K562 (cell line): ENCODE data around the gene CCDC148. TPM values are rescaled to one million over a fixed set of nuclear protein-coding genes. Genes with fewer than 3 reads are reported as not detected.

Source experiments
- ATAC-seq: fragments of 200-7000 bp; cut with Tn5 transposase; 3 replicates; pipeline ENCODE4 v1.9.1; 2020; ENCODE audit warnings: moderate library complexity
- BruUV-seq: library from RNA; stranded (reverse); fragments of 400-500 nt; replicated peaks from 2 replicates; lab custom pipeline; 2021; lab: Mats Ljungman, UMichigan
- CTCF ChIA-PET: fragments of 300-600 bp; formaldehyde crosslinking; extraction: SDS; loops from one replicate; lab custom pipeline; 2021; ENCODE audit warnings: low intra/inter-chr PET ratio; lab: Yijun Ruan, JAX
- POLR2A ChIA-PET: fragments of 300-600, 350-650 bp; sonication (Branson Sonifier 250); formaldehyde crosslinking; extraction: SDS; loops from one replicate; lab custom pipeline; 2021; ENCODE audit warnings: antibody characterized with exemption, inconsistent platforms; lab: Yijun Ruan, JAX
- DNase-seq, 4 experiments: peaks; one replicate each; pipeline versions ENCODE4 v3.0.0 to v3.0.0-alpha.2; 2011 to 2018; ENCODE audit warnings: low spot score in 3 of 4, mixed read lengths in 3 of 4; ENCODE audit errors: extremely low read depth in 1 of 4
- FAIRE-seq: peaks from 2 replicates; lab custom pipeline; 2011; peaks lifted over from hg19 to GRCh38; lab: Jason Lieb, UNC
- H2AFZ ChIP-seq: 2 replicates; pipeline ENCODE4 v1.6.0; 2011; ENCODE audit warnings: low read depth, low read length, control low read depth, inconsistent platforms
- H3K27ac ChIP-seq: fragments of 200-600 bp; 3 replicates; pipeline ENCODE4 v1.8.0; 2011; ENCODE audit warnings: low read depth, mild to moderate bottlenecking, control low read depth, inconsistent platforms, low read length, moderate library complexity, mixed read lengths; ENCODE audit errors: extremely low read depth
- H3K27me3 ChIP-seq, 2 experiments: fragments of 300-600 bp in 1 of 2; 2 replicates in 1 of 2; 3 replicates in 1 of 2; pipeline versions ENCODE4 v1.6.0 to v1.8.0; 2011; ENCODE audit warnings: inconsistent platforms in 2 of 2, low read length in 2 of 2, mild to moderate bottlenecking in 1 of 2, mixed read lengths in 1 of 2, moderate library complexity in 1 of 2; ENCODE audit not compliant: control insufficient read depth in 2 of 2, insufficient read depth in 2 of 2
- H3K36me3 ChIP-seq: fragments of 300-600 bp; 3 replicates; pipeline ENCODE4 v1.8.0; 2011; ENCODE audit warnings: mild to moderate bottlenecking, low read length, inconsistent platforms; ENCODE audit not compliant: control insufficient read depth, insufficient read depth
- H3K4me1 ChIP-seq, 2 experiments: fragments of 200-600 bp in 1 of 2; replicated peaks in 1 of 2; 2 replicates in 1 of 2; 3 replicates in 1 of 2; pipeline versions ENCODE4 v1.5.1 to v1.8.0; 2011; ENCODE audit warnings: inconsistent platforms in 2 of 2, low read length in 2 of 2, mild to moderate bottlenecking in 1 of 2, mixed read lengths in 1 of 2, moderate library complexity in 1 of 2; ENCODE audit not compliant: control insufficient read depth in 2 of 2, insufficient read depth in 2 of 2
- H3K4me2 ChIP-seq: 2 replicates; pipeline ENCODE4 v1.6.1; 2011; ENCODE audit warnings: low read length, control low read depth, inconsistent platforms, mixed read lengths; ENCODE audit not compliant: insufficient read depth
- H3K4me3 ChIP-seq: fragments of 200-600 bp; sonication (generic), shearing (Covaris generic); 2 replicates; pipeline ENCODE4 v1.5.1; 2016; ENCODE audit warnings: control low read depth, inconsistent platforms
- H3K79me2 ChIP-seq: fragments of 200-600 bp; 3 replicates; pipeline ENCODE4 v1.8.0; 2011; ENCODE audit warnings: low read length, inconsistent platforms; ENCODE audit not compliant: control insufficient read depth, insufficient read depth
- H3K9ac ChIP-seq, 2 experiments: 2 replicates each; pipeline versions ENCODE4 v1.6.0 to v1.6.1; 2011; ENCODE audit warnings: low read depth in 2 of 2, low read length in 2 of 2, control low read depth in 1 of 2, inconsistent platforms in 1 of 2, mild to moderate bottlenecking in 1 of 2, mixed read lengths in 1 of 2; ENCODE audit not compliant: insufficient read depth in 1 of 2
- H3K9me1 ChIP-seq: one replicate; pipeline ENCODE4 v1.6.0; 2011; ENCODE audit warnings: inconsistent platforms, mild to moderate bottlenecking, low read length, moderate library complexity; ENCODE audit not compliant: control insufficient read depth, insufficient read depth
- H3K9me3 ChIP-seq: replicated peaks from 2 replicates; pipeline ENCODE4 v1.5.1; 2011; ENCODE audit warnings: low read depth, low read length, inconsistent platforms; ENCODE audit not compliant: control insufficient read depth, insufficient read depth
- H4K20me1 ChIP-seq: replicated peaks from 2 replicates; pipeline ENCODE4 v1.6.1; 2011; ENCODE audit warnings: low read length, inconsistent platforms, mixed read lengths; ENCODE audit not compliant: control insufficient read depth, insufficient read depth
- HDAC3 ChIP-seq: fragments of 450-650 bp; IDR thresholded peaks from 2 replicates; pipeline ENCODE4 v1.6.1; 2018; ENCODE audit warnings: borderline replicate concordance, mild to moderate bottlenecking, moderate library complexity; ENCODE audit not compliant: partially characterized antibody
- KDM5B ChIP-seq: fragments of 200-600 bp; sonication (generic); IDR thresholded peaks from 2 replicates; pipeline ENCODE4 v1.6.1; 2012; ENCODE audit warnings: low read depth, mild to moderate bottlenecking, moderate library complexity, low read length, control low read depth, inconsistent platforms; ENCODE audit not compliant: insufficient replicate concordance
- NFIC ChIP-seq: fragments of 450-650 bp; IDR thresholded peaks from 2 replicates; pipeline ENCODE4 v1.6.1; 2017; ENCODE audit warnings: mild to moderate bottlenecking, inconsistent platforms
- SIN3B ChIP-seq: fragments of 450-650 bp; IDR thresholded peaks from 2 replicates; pipeline ENCODE4 v1.6.1; 2017; ENCODE audit warnings: low read depth, mild to moderate bottlenecking, moderate library complexity
- SREBF1 ChIP-seq: fragments of 150-350 bp; IDR thresholded peaks from 2 replicates; pipeline ENCODE4 v1.6.1; 2014; ENCODE audit warnings: antibody characterized with exemption, low read depth, low read length, borderline replicate concordance
- ZNF23 ChIP-seq: fragments of 250-450 bp; sonication (Bioruptor Pico); IDR thresholded peaks from 2 replicates; pipeline ENCODE4 v1.4.0; 2020; ENCODE audit warnings: mild to moderate bottlenecking
- ZNF436 ChIP-seq: fragments of 250-450, 450-650 bp; sonication (Bioruptor Pico); formaldehyde crosslinking; IDR thresholded peaks from 2 replicates; pipeline ENCODE4 v1.7.0; 2020; ENCODE audit warnings: mild to moderate bottlenecking
- WGBS: fragments of 100-300 bp; shearing (Covaris generic); methylation state at CpG from one replicate; pipeline ENCODE4 v1.1.6; 2016; ENCODE audit warnings: low coverage, mixed read lengths; ENCODE audit not compliant: insufficient coverage; ENCODE audit errors: missing lambda C conversion rate; 5-methylcytosine and 5-hydroxymethylcytosine counted together
- in situ Hi-C: fragments of 300-500 bp; cut with MboI; formaldehyde crosslinking; loops from 4 replicates; pipeline ENCODE4 v1.15.0; 2018; ENCODE audit warnings: inconsistent platforms, mixed read lengths
- intact Hi-C: fragments of 100-400 bp; cut with micrococcal nuclease; formaldehyde crosslinking; loops from 2 replicates; pipeline ENCODE4 v1.14.2; 2022
- polyA plus RNA-seq, 8 experiments: library from polyadenylated mRNA; depleted of rRNA in 4 of 8; stranded (reverse) in 5 of 8; unstranded in 3 of 8; fragments of >200 nt; fragmentation: Nextera tagmentation in 2 of 8; fragmentation: Illumina TruSeq in 1 of 8; extraction: Ambion mirVana in 2 of 8; extraction: Trizol in 1 of 8; gene quantifications; 2 replicates each; pipeline versions ENCODE4 v1.2.1 to v1.2.3, GENCODE V29; 2011 to 2014; ENCODE audit warnings: inconsistent platforms in 1 of 8, missing spikeins in 1 of 8
- total RNA-seq, 7 experiments: library from RNA; depleted of rRNA in 6 of 7; stranded (reverse); fragments of >200 nt in 6 of 7; fragmentation: Illumina TruSeq in 2 of 7; extraction: Trizol in 2 of 7; gene quantifications; 2 replicates each; pipeline versions ENCODE4 v1.2.1 to v1.2.3, GENCODE V29; 2011 to 2021; ENCODE audit warnings: low replicate concordance in 1 of 7
- TF ChIP-seq, protein P1 (sequence below): sonication (generic); formaldehyde crosslinking; IDR thresholded peaks from 2 replicates; pipeline ENCODE4 v1.8.1; 2023; ENCODE audit warnings: mild to moderate bottlenecking, missing genetic modification reagents

Gene CCDC148
- total and polyA plus RNA-seq, 9 of the 15 experiments (the other 6 are each of a cell fraction or from before 2014, with no cell fraction given), result 0.10 to 1.4 (median 0.65) TPM

GRCh38 chr2:158138255-158138654 is 318.3 kb downstream of the CCDC148 start:
- Histone ChIP-seq H3K27ac (no peak overlapping the region), H3K4me2 (no peak overlapping the region), H3K36me3 (no peaks in the 10 kb centered on the region), H3K27me3 (peaks cover 0 to 5% of the 10 kb centered on the region in 2 experiments; a peak in 2 of 5 replicates), H3K4me3 (no peak overlapping the region), H3K9ac (no peak overlapping the region), H2AFZ (no peak overlapping the region), H4K20me1 (no peaks in the 10 kb centered on the region), H3K4me1 (peaks cover 0 to 4% of the 10 kb centered on the region in 2 experiments; a peak in 2 of 5 replicates), H3K79me2 (no peaks in the 10 kb centered on the region), H3K9me1 (no peaks in the 10 kb centered on the region), H3K9me3 (no peaks in the 10 kb centered on the region)
- intact Hi-C loops (no loop called here), in situ Hi-C loops (no loop called here)
- no peak for DNase-seq
- BruUV-seq, result no TSS peak
- WGBS, result 17% methylated on average over 5 of the region's 5 CpGs
- CTCF ChIA-PET, result no interaction called here
- TF ChIP-seq KDM5B, result no peak
- TF ChIP-seq, protein P1, sequence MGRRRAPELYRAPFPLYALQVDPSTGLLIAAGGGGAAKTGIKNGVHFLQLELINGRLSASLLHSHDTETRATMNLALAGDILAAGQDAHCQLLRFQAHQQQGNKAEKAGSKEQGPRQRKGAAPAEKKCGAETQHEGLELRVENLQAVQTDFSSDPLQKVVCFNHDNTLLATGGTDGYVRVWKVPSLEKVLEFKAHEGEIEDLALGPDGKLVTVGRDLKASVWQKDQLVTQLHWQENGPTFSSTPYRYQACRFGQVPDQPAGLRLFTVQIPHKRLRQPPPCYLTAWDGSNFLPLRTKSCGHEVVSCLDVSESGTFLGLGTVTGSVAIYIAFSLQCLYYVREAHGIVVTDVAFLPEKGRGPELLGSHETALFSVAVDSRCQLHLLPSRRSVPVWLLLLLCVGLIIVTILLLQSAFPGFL (CRISPR knock-in tag), result no peak
- peak; percentile 81 for TF ChIP-seq NFIC
- no peak for TF ChIP-seq ZNF23 (CRISPR knock-in tag)
- no peak for FAIRE-seq
- POLR2A ChIA-PET, result interaction anchor here (1.0 kb wide), 1 partner anchor 10 kb away, joined by 4 read pairs; no protein-coding TSS in a partner anchor
- no peak for ATAC-seq

DNA sequence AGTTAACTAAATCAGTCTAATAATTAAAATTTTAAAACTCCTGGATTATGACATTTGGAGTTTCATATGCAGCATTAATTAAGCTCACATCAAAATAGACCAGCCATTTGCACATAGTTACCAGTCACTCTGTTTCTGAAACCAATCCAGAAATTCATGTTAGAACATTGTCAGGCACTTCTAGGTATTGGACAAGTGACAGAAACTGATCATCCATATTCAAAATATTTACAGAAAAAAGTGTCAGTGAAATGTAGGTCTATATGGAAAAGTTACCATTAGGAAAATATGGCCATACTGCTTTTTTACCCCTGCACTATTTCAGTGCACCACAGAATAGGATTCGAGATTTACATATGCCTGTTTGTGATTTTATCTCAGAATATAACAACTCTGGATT is 321.5 kb downstream of the CCDC148 start:
- intact Hi-C loops, result no loop called here

More for the DNA sequence above, 321.5 kb downstream of the CCDC148 start:
- DNase-seq (no peak), FAIRE-seq (no peak)
- no peak overlapping the region for H3K4me2 ChIP-seq
- ChIA-PET CTCF (no interaction called here), POLR2A (interaction anchor here (0.8 kb wide), 1 partner anchor 101 kb away, joined by 3 read pairs; no protein-coding TSS in a partner anchor)
- H2AFZ ChIP-seq, result no peak overlapping the region
- no peaks in the 10 kb centered on the region for H3K9me1 ChIP-seq
- no peak overlapping the region for H3K4me3 ChIP-seq
- H3K4me1 ChIP-seq, result no peaks in the 10 kb centered on the region
- no peaks in the 10 kb centered on the region for H3K36me3 ChIP-seq
- in situ Hi-C loops, result no loop called here
- no peaks in the 10 kb centered on the region for H3K79me2 ChIP-seq
- no peak for TF ChIP-seq HDAC3
- TF ChIP-seq SIN3B, result no peak
- TF ChIP-seq SREBF1, result no peak
- TF ChIP-seq ZNF436, result no peak
- TF ChIP-seq, all 486 proteins: peak for 0
- Histone ChIP-seq H3K27ac (no peak overlapping the region), H3K9me3 (no peaks in the 10 kb centered on the region), H3K27me3 (peaks cover 5 to 10% of the 10 kb centered on the region in 2 experiments; a peak in 4 of 5 replicates), H4K20me1 (no peaks in the 10 kb centered on the region), H3K9ac (no peak overlapping the region)
- no TSS peak for BruUV-seq
- WGBS, result 0% methylated on average over 1 of the region's 1 CpG
- ATAC-seq, result no peak
